NCI-H226 (cell line): ENCODE measurements around the gene PHF20.
"Not testable (repeated sequence)": the region's sequence is repeated elsewhere in the genome, so short reads cannot be mapped to it uniquely, and the experiment has no call there.

Source experiments
- DNase-seq: peaks from one replicate; pipeline ENCODE4 v3.0.0-alpha.2; 2015

The PHF20 gene

DNA sequence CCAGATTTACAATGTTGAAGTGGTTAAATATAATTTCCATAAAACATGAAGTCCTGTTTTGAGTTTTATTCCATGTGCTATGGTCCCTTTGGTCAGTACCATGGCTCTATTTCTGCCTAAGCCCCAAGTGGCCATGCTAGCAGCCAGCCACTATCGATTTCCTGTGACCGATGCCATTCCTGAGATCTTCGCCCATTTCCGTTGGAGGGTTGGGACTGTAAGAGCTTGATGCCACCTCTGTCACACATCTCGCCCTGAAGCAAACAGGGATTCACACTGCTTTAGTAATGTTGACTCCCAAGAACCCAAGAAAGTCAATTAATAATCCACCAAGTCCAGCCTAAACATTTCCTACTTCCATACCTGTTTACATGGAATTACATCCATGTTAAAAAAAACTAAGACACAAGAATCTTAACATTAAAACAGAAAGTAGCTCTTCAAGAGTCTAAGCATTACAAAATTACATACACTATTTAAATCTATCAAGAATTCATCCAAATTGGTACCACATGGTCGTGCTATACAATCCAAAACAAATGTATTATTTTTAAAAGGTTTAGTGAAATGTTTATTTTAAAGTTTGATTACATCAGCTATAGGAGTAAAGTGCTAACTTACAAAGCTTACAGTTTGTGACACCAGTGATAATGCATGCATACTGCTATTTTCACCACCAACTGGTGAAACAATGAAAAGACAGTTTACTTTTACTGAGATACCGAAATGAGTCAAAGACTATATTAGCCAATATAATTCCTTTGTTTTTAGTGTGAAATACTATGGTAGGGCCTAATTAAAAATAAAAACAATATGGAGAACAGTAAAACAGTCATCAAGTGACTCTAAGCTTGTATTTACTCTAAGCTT, 32.3 kb upstream of the PHF20 start:
- DNase-seq = peak; percentile 14

DNA sequence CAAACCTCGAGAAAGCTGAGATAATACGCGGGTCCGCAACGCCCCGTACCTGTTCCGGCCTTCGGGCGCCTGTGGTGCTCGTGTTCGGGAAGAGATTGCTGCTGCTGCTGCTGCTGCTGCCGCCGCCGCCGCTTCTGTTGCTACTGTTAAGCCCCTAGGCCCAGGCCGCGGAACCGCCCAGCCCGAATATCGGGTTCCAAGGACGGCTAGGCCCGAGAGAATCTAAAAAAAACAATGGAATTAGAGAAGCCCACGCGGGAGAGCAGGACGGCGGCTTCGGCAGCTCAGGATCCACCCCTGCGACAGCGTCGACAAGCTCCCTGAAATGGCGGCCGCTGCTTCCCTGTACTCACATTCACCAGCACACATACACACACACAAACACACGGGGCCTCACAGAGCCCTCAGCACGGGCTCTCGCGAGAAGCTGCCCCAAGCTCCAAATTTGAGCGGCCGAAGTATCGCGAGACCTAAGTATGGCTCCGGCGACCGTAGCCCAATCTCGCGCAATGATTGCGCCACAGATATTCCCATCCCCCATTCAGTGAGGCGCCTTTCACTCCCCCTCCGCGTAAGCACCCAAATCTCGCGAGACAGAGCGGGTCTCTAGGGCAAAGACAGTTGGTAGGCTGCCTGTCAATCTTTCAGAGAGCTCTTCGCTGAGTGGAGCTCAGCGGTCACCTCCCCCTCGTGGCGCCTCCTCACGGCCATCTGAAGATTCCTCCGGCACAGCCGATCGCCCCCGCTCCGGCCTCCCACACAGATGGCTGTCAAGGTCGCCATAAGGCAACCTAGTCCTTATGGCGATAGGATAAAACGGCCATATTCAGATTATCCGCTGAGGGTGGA, 29.7 kb upstream of the PHF20 start, which contains the start of gene RBM39:
Gene RBM39, minus strand, starts transcription at position 369 of the 849 bp plus-strand sequence. CDS start 1,386 bp downstream, outside the sequence.
- peak; percentile 100 for DNase-seq

DNA sequence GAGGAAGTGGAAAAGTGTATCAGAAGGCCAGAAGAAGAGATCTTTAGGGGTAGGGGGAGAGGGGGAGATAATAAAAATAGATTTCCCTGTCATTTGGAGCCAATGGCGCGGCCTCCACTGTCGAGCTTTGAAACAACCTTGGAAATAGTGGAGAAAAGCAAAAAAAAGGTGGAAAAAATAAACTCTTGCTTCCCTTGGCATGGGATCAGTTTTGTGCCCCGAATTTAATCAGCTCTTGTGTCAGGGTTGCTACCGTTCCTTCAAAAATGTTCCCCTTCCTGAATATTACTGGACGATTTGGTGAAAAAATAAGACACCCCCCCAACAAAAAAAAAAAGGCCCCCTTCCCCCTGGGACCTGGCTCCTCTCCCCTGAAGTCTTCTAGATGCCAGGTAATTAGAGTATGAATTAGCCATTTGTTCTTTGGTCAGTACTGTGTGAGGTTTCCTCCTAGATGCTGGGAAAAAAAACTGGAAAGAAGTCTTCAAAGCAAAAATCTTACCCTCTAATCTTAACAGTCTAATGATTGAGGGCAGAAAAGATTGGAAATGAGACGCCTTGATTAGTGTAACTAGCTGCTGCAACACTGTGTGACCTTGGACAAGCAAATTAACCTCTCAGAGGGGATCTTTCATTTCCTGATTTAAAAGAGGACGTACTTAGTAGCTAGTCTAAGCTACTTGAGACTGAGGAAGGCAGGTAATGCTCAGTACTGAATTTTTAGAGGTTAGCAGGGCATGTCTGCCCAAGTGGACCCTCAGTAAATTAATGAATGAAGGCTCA, 28.9 kb upstream of the PHF20 start:
- no peak for DNase-seq

DNA sequence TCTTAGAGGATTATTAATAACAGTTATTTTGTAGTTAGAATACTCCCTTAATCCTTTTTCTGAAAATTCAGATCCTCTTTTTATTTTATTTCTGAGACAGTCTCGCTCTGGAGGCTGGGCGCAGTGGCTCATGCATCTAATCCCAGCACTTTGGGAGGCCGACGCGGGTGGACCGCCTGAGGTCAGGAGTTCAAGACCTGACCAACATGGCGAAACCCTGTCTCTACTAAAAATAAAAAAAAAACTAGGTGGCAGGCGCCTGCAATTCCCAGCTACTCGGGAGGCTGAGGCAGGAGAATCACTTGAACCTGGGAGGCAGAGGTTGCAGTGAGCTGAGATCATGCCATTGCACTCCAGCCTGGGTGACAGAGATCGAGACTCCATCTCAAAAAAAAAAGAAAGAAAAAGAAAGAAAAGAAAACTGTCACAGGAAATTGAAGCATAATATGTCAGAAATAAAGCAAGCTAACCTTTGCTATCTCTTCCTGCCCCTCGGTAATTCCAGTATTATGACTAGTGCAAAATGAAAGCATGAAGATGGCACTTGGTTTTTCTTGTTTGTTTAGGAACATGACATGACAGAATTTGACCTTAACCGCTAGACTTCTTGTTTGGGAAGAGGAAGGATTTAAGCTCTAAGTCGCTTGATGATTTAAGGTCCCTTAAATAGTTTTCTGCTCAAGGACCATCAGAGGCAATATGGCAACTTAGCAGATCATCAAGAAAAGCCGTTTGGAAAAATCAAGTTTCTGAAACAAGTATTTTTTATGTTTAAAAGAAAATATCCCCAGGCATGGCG, 27.9 kb upstream of the PHF20 start:
- DNase-seq = no peak

DNA sequence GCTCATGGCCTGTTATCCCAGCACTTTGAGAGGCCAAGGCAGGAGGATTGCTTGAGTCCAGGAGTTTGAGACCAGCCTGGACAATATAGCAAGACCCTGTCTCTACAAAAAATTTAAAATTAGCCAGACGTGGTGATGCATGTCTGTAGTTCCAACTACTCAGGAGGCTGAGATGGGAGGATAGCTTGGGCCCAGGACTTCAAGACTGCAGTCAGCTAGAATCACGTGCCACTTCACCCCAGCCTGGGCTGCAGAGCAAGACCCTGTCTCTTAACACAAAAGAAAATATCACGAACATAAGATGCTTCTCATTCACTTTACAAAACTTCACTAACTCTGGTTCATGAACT, 27.3 kb upstream of the PHF20 start:
- not testable (repeated sequence) for DNase-seq

DNA sequence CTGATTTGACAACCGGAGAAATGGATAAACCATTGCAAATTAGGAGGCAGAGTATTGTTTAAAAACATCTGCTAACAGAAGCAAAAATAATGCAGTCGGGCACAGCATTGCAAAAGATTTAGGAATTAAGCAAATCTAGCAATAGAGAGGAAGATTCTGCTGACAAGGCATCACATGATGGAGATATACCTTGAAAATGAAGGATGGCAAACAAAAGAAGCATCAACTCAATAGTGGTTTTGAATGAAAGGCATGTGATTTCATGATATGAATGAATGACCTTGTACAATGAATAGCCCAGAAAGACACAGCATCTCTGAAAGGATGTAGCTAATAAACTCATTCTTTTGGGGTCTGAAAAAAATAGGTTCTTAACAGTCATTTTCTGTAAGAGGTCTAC, 21.2 kb upstream of the PHF20 start:
- DNase-seq = no peak

DNA sequence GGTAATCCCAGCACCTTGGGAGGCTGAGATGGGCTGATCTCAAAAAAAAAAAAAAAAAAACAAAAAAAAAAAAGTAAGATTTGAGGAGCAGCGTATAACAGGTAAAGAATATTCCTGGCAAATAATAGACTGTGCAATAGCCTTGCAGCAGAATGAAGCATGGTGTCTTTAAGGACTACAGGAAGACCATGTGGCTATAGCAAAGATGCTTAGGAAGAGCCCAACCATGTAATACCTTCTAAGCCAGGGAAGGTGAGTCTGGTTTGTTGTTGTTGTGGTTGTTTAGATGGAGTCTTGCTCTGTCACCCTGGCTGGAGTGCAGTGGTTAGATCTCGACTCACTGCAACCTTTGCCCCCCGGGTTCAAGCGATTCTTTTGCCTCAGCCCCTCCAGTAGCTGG, 15.4 kb upstream of the PHF20 start:
- DNase-seq = no peak

DNA sequence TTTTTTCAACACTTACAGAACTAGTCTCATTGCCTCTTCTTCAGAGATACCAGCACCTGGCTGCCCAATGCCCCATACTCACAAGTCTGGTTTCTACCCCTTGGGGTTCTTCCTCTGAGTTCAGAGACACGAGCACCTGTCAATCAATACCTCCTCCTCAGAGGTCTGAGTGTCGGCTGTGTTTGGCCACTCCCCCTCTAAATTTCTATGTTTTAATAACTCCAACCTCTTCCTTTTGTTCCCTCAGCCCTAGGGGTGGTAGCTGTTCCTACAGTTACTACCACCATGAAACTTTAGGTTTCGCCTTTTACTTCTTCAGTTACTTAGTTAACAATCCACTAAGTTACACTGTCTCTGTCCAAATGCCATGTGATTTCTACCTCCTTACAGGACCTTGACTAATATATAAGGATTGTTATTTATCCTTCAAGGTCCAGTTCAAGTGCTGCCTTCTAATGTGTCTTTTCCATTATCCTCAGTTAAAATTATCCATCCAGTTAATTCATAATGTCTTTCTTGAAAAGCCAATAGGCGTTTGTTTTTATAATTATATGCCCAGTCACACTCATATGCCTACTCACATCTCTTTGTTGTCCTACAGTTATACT, 14.6 kb upstream of the PHF20 start:
- DNase-seq = no peak

DNA sequence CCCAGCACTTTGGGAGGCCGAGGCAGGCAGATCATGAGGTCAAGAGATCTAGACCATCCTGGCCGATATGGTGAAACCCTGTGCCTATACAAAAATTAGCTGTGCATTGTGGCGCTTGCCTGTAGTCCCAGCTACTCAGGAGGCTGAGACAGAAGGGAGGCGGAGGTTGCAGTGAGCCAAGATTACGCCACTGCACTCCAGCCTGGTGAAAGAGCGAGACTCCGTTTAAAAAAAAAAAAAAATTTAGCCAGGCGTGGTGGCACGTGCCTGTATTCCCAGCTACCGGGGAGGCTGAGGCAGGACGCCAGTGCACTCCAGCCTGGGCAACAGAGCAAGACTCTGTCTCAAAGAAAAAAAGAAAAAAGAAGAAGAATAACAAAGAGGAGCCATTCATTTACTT, 10.3 kb upstream of the PHF20 start:
- DNase-seq = not testable (repeated sequence)

DNA sequence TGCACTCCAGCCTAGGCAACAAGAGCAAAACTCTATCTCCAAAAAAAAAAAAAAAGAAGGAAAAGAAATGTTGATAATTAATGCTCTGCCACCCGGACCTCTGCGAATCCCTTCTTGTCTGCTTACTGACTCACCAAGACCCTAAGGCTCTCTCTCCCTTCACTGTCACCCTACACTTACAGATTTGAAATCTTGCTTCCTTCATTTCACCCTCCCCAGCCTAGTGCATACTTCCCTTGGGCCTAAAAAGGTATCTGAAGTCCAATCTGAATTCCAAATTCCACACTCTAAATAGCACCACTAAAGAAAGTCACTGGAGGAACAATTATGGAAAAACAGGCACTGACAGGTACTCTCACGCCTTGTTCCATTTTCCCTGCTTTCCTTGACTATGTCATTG, 9.4 kb upstream of the PHF20 start:
- DNase-seq = no peak

DNA sequence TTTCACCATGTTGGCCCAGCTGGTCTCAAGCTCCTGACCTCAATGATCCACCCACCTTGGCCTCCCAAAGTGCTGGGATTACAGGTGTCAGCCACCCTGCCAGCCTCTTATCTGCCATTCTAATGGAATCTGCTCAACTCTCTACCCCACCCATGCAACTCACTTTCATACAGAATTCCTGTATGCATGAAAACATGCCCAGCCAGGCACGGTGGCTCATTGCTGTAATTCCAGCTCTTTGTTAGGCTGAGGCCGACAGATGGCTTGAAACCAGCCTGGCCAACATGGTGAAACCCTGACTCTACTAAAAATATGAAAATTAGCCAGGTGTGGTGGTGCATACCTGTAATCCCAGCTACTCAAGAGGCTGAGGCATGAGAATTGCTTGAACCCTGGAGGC, 6.9 kb upstream of the PHF20 start:
- not testable (repeated sequence) for DNase-seq

DNA sequence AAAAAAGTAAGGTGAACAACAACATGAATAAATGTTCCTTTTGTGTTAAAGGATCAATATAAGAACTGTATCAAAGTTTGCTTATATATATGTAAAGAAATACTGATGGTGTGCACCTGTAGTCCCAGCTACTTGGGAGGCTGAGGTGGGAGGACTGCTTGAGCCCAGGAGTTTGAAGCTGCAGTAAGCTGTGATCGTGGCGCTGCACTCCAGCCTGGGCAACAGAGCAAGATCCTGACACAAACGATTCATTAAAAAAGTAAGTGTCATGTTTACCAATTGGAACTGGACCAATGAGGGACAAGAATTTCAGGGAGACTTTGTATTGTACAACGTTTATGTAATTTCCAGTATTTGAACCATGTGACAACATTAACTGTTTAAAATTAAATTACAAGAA, 5.0 kb upstream of the PHF20 start:
- no peak for DNase-seq

DNA sequence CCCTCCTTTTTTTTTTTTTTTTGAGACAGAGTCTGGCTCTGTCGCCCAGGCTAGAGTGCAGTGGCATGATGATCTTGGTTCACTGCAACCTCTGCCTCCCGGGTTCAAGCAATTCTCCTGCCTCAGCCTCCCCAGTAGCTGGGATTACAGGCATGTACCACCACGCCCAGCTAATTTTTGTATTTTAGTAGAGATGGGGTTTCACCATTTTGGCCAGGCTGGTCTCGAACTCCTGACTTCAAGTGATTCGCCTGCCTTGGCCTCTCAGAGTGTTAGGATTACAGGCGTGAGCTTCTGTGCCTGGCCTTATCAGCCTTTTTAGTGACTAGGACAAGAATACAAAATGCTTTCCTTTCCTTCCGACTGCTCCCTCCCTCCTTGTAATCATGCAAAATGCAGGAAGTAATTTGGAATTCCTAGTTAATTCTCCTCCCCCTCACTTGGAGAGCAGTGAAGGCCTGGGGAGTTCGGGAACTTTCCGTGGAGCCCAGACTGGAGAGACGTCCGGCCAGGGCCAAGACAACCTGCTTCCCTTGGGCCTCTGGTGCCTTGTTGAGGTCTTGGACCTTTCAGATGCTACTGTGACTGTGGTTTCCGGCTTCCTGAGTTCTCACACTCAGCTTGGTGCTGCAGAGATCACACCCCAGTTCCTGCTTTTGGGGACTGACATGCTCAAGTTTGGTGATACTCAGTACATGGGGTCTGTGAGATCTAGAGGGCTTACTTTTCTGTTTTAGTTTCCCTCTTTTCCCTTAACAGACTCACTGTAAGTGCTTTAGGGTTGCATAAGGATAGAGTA, 3.9 kb upstream of the PHF20 start:
- DNase-seq = no peak

DNA sequence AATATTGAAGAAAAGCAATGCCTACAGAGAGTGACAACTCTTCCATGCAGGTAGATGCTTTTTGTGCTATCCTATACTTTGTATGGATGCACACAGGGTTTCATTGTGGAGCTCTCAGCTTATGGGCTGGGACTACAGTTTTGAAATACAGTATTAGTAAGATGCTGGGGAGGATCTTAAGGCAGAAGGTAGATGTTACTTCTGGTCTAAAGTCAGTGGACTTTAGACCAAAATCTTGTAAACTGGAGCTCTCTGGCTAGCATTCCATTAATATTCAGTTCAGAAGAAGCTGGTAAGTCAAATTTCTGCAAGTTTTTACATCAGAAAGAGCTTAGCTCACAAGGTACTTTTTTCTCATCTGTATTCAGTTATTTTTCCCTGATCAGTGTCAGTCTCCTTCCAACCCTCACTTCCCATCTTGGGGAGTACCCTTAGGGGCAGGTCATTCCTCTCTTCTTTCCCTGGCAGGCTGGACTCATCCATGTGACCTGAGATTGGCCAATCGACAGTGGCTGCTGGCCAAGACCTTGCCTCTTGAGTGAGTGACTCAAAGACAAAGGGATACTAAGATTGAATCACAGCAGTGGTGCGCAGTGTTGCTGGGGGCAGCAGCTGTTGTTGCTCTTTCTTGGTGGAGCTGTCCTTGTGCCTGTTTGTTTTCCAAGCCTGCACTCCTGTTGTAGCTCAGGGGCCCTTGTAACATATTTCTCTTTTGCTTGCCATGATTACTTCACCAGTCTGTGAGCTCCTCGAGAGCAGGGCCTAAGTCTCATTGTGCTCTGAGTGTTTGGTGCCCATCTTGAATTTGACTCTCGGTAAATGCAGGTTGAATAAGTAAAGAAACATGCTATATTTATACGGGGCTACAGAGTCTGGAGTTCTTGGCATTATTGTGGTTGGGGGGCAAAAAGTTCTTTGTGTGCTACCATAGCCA, 2.8 kb upstream of the PHF20 start:
- peak; percentile 97 for DNase-seq

DNA sequence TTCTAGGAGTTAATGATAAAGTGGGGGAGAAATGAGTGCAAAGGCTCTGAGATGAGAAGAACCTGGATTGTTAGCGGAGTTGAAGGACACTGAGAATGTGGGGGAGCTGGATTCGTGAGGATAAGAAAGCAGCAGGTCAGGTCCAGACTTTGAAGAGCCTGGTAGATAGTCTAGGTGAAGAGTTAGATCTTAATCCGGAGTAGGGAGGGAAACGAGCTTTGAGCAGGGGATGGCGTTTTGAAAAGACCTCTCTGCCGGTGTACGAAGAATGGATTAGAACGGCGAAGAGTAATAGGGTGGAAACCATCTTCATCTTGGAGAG, 487 bp upstream of the PHF20 start:
- no peak for DNase-seq

DNA sequence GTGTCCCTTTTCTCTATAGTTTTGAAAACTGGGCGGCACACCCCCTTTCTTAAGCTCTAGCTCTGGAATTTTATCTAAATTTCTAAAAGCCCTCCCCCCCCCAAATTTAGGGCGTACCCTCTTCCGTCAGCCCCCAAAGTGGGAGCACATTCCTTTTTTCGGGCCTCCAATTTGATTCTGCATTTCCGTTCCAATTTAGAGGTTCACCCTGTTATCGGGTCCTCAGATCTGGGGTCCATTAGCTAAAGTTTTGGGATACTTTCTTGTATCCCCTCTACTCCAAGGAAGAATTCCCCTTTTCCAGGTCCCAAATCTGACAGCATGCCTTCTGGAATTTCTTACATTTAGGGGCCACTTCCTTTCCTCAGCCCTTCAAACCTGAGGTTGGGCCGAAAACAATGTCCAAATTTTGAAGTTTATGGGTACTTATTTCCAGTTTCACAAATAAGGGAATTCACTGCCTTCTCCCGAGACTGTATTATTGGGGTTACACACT, 796 bp downstream of the PHF20 start:
- DNase-seq = no peak

DNA sequence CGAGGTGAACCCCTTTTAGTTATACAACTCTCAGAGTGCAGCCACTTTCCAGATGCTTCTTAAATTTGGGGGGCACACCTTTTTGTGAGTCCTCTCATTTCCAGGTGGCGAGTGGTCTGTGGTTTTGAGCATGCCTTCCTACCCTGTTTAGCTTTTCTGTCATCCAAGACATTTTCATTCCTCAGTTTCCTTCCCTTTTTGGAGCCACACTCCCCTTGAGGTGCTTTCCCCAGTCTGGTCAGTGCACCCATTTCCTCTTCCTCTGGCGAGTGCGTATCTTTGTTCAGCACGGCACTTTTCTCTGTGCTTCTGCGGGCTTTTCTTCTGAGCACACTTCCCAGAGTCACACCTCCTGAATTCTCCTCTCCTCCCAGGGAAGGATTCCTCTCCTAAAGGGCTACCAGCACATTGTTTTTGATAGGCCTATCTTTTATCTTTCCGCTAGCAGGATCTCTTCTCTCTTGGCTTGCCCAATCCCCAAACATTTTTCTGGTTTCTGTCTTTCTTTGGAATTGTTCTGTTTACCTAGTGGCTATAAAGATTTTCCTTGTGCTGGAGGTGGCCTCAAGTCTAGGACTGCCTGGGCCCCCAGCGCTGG, 1.4 kb downstream of the PHF20 start:
- DNase-seq = peak; percentile 17

DNA sequence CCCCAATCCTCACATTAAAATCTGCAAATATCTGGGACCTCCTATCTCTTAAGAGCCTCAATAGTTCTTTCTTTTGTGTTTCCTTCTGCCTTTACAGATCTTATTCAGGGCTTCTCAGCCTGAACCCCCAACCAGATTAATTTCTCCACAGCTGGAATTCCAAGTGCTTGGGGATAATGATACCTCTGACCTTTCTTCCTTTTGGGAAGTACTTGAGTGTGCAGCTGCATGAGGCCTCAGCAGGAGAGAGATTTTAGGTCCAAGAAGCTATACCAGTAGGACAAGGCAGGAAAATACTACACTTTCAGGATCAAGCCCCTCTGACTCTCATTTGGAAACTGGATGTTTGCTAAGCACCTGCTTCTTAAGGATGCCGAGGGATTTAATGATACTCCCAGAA, 2.6 kb downstream of the PHF20 start:
- no peak for DNase-seq

DNA sequence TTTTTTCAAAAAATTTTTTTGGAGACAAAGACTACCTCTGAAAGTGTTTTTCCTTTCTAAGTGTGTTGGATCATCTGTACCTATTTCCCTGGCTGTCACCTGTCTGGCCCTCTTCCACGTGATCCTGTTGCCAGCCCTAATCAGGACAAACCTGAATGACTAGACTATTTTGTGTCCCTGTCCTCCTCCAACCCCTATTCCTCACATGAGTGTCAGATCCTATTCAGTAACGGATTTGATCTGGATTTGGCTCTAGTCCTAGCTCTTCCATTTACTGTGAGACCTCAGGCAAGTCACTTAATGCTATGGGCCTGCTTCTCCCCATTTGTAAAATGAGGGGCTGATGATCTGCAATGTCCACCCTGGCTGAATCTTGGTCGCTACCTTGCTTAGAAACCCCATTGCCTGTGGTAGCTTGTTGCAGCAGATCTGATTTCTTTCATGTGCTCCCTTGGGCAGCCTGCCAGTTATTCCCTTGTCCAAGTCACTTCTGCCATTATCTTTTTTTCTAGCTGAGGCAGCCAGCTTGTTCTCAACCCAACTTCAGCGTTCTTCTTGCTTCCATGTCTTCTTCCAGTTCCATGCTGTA, 4.8 kb downstream of the PHF20 start:
- no peak for DNase-seq
